Measurements from ENCODE around the gene CUL5. TPM values are rescaled to one million over a fixed set of nuclear protein-coding genes. Genes with fewer than 3 reads are reported as not detected.
"Not testable (repeated sequence)": the region's sequence is repeated elsewhere in the genome, so short reads cannot be mapped to it uniquely, and the experiment has no call there.

The CUL5 gene
- total RNA-seq, 1 donor from 2014 or later, result 34.3 TPM

DNA sequence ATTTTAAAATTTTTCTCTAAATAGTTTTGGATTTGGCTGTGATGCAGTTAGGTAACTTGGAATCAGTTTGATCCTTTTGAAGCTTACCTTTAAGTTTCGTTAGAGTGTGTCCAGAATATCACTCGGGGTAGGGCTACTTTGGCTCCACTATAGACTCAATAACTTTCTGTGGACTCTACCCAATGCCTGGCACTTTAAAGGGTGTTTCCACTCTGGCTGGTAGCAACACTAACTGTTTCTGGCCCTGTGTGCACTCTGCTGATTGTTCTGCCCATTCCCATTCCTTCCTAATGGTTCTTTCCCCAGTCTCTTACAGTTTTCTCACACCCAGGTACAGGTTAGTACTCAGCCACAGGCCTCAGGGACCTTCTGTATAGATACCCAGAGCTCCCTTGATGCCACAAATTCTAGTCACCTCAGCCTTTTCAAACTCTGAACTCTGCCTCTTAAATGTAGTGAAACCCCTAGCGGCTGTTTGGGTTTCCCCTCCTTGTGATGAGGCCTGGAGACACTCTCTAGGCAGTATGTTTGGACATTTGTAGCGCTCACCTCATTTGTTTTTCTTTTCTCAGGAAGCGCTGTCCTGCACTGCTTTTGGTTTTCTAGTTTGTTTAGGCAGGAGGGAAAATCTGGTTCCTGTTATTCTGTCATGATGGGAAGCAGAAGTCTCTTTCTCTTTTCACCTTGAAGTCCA, 16.8 kb downstream of the CUL5 start:
- DNase-seq (ENCODE audit: low spot score), result no peak

DNA sequence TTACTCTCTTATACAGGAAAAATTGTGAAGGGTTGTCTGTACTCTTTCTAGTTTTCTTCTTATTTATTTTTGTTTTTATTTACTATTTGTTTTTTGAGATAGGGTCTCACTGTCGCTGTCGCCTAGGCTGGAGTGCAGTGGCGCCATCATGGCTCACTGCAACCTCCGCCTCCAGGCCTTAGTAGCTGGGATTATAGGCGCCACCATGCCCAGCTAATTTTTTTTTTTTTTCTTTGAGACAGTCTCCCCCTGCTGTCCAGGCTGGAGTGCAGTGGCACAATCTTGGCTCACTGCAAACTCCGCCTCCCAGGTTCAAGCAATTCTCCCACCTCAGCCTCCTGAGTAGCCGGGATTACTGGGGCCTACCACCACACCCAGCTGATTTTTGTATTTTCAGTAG, 18.4 kb downstream of the CUL5 start:
- DNase-seq (ENCODE audit: low spot score), result no peak

DNA sequence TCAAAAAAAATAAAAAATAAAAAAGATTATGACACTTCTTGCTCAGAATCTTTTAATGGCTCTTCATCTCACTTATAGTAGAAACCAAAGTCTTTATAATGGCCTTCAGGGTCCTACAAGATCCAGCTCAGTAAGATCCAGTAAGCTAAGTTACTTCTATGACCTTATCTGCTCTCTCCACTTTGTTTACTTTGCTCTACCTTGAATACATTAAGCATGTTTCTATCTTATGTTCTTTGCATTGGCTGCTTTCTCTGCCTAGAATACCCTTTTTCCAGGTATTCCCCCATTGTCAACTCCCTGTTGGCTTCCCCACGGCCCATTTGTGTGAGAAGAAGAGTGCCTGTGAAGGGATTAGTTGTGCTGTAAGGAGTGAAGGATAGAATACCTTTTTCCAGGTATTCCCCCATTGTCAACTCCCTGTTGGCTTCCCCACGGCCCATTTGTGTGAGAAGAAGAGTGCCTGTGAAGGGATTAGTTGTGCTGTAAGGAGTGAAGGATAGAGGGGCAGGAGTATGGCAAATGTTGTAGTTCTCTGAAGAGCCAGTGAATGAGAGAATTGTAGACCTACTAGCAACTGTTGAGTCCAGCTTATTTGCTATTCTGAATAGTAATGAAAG, 20.2 kb downstream of the CUL5 start:
- not testable (repeated sequence) for DNase-seq (ENCODE audit: low spot score)

DNA sequence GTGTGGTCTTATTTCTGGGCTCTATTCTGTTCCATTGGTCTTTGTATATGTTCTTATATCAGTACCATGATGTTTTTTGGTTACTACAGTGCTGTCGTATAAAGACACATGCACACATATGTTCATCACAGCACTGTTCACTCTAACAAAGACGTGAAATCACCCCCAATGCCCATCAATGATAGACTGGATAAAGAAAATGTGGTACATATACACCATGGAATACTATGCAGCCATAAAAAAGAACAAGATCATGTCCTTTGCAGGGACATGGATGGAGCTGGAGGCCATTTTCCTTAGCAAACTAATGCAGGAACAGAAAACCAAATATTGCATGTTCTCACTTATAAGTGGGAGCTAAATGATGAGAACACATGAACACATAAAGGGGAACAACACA, 22.9 kb downstream of the CUL5 start:
- not testable (repeated sequence) for DNase-seq (ENCODE audit: low spot score)

DNA sequence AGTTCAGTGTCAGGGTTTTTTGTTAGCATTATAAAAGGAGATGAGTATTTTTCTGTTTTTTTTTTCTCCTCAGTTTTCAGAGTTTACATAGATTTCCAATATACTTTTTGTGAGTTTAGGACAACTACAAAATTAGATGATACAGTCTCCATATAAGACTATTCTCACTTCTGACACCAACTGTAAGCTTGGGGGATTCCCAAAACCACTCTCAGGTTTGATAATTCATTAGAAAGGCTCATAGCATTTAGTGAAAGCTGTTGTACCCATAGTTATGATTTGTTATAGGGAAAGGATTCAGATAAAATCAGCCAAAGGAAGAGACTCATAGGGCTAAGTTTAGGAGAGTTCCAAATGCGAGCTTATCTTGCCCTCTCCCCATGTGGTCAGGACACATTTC, 24.1 kb downstream of the CUL5 start:
- no peak for DNase-seq (ENCODE audit: low spot score)

DNA sequence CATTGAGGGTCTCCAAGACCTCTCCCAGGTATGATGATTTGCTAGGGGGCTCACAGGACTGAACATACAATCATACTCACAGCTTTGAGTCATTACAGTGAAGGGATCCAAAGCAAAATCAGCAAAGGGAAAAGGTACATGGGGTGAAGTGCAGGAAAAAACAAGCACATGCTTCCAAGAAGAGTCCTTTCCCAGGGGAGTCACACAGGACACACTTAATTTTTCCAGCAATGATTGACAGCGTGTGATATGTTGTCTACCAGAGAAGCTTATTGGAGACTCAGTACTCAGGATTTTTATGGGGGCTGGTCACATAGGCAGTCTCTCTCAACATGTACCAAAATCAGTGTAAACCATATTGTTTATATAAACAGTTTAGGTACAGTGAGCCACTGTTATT, 25.3 kb downstream of the CUL5 start:
- no peak for DNase-seq (ENCODE audit: low spot score)

DNA sequence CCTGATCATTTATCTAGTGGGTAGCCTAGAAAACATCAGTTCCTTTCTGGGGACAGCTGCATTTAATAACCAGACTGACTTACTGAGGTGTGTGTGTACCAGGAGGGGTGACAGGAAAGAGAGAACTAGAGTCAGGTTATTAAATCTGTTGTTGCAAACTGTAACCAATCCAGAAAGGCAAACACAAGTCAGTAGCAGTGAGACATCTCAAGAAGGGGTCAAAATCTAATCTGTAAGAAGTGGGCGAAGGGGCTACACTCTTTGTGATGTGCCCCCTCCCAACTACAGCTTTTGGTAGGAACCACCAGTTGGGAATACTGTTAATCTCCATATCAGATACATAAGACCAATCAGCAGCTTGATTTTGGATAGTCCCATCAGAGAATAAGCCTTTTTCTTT, 26.3 kb downstream of the CUL5 start:
- DNase-seq (ENCODE audit: low spot score), result no peak

DNA sequence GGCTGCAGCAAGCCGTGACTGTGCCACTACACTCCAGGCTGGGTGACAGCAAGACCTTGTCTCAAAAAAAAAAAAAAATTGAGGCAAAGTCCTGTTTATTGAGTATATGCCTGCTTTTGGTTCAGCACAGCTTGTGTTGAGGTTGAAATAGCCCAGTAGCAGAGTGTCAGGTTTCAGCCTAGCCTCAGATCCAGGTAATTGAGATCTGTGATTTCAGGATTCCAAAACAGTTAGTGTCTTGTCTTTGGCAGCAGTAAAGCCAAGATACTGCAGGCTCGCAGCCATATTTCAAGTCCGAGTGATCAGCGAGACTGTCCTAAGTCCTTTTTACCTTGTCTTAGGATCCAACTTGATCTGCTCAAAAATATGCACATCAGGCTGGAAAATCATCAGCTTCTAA, 27.0 kb downstream of the CUL5 start:
- no peak for DNase-seq (ENCODE audit: low spot score)

DNA sequence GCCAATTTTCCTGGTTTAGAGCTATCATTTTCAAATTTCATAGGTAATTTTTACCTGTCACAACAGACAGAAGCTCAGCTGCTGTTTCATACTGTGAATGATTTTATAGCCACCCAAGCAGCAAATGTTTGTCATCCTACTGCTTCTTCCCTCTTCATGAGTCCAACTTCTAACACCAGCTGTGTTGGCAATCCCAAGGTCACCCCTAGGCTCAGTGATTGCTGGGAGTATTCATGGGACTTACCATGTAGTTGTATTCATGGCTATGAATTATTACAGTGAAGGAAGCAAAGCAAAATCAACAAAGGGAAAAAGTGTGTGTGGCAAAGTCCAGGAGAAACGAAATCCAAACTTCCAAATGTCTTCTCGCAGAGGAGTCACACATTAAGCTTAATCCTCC, 28.5 kb downstream of the CUL5 start:
- DNase-seq (ENCODE audit: low spot score), result no peak

DNA sequence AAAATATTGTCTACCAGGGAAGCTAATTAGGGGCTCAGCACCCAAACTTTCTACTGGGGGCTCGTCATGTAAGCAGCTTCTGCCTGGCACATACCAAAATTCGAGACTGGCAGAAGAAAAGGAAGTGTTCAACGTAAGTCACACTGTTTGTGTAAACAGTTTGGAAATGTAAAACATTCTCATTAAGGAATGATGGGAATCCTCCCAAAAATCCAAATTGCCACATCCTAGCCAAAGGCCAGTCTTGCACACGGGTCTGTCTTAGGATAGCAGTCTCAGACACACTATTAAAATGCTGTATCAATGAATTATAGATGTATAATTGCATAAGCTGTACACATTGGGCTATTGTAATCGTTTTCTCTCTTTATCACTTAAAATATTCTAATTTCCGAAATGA, 28.9 kb downstream of the CUL5 start:
- DNase-seq (ENCODE audit: low spot score), result no peak

DNA sequence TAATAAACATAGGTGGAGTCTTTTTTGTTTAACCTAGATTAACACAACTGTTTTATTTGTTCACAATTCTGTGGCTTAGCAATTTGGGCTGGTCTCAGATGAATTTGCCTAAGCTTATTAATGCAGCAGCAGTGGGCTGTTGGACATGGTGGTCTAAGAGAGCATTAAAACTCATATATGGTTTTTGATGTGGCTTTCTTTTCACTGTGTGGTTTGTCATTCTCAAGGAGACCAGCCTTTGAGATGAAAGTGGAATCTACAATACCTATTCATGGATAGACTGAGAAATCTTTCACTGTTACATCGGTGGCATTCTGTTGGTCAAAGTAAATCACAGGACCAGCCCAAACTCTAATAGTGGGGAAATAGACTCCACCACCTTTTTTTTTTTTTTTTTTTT, 39.6 kb downstream of the CUL5 start:
- no peak for DNase-seq (ENCODE audit: low spot score)

DNA sequence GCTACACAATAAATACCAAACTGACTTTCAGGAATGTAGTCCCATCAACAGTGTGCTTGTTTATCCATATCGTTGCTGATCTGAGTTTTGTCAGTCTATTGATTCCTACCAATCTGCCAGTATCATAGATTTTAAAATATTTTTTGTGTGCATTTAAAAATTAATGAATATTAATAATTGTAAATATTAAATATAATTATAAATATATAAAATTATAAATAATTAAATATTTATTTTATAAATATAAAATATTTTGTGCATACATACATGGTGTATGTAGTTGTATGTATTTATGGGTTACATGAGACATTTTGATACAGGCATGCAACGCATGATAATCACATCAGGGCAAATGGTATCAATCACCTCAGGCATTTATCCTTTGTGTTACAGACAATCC, 53.6 kb downstream of the CUL5 start:
- no peak for DNase-seq (ENCODE audit: low spot score)

DNA sequence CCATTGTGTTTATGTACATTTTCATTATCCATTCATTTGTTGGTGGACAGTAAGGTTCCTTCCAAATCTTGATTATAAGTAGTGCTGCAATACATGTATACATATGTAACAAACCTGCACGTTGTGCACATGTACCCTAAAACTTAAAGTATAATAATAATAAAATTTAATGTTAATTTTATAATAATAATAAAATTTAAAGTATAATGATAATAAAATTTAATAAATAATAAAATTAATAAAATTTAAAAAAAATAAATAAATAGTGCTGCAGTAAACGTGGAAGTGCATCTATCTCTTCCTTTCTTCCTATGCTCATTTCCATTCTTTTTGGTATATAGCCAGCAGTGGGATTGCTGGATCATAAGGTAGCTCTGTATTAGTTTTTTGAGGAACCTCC, 54.7 kb downstream of the CUL5 start:
- DNase-seq (ENCODE audit: low spot score), result no peak

DNA sequence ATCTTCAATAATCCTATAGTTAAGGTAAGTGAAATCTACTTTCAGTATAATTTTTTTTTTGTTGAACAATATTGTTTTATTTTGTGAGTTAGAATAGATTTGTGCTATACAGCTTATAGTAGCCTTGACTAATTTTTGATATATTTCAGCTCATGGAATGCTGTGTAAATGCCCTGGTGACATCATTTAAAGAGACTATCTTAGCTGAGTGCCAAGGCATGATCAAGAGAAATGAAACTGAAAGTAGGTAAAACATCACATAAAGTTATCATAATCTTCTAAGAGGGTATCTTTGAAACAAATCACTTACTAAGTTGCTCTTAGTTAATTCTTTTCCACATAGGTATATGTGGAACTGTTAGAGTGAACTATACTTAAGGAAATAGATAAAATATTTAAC, 61.2 kb downstream of the CUL5 start:
- no peak for DNase-seq (ENCODE audit: low spot score)

DNA sequence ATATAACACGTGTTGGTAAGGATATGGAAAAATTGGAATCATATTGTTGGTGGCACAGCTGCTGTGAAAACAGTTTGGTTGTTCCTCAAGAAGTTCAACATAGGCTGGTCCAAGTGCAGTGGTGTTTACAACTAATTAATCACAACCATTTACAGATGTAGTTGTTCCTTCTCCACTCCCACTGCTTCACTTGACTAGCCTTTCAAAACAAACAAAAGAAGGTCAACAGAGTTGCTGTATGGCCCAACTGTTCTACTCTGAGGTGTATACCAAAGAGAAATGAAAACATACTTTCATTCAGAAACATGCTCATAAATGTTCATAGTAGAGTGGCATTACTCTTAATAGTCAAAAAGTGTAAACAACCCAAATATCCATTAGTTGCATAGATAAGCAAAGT, 76.1 kb downstream of the CUL5 start:
- DNase-seq (ENCODE audit: low spot score), result no peak

DNA sequence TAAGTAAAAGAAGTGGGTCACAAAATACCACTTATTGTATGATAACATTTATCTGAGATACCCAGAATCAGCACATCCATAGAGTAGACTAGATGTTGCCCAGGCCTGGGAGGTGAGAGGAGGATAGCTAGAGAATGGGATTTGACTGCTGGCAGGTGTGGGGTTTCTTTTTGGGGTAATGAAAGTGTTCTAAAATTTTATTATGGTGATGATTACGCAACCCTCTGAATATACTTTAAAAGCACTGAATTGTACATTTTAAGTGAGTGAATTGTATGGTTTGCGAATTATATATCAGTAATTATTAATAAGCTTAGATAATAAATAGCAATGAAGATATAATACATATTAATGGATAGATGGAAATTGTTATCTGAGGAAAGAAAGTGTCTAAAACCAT, 77.0 kb downstream of the CUL5 start:
- DNase-seq (ENCODE audit: low spot score), result no peak

DNA sequence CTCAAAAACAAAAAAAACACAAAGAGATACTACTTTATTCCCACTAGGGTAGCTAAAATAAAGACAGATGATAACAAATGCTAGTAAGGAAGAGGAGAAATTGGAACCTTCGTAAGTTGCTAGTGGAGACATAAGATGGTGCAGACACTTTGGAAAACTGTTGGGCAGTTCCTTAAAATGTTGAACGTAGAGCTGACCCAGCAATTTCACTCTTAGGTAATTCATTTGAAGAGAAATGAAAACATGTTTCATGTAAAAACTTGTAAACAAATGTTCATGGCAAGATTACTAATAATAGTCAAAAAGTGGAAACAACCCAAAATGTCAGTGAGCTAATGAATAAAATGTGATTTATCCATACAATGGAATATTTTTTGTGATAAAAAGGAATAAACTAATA, 83.4 kb downstream of the CUL5 start:
- DNase-seq (ENCODE audit: low spot score), result no peak

DNA sequence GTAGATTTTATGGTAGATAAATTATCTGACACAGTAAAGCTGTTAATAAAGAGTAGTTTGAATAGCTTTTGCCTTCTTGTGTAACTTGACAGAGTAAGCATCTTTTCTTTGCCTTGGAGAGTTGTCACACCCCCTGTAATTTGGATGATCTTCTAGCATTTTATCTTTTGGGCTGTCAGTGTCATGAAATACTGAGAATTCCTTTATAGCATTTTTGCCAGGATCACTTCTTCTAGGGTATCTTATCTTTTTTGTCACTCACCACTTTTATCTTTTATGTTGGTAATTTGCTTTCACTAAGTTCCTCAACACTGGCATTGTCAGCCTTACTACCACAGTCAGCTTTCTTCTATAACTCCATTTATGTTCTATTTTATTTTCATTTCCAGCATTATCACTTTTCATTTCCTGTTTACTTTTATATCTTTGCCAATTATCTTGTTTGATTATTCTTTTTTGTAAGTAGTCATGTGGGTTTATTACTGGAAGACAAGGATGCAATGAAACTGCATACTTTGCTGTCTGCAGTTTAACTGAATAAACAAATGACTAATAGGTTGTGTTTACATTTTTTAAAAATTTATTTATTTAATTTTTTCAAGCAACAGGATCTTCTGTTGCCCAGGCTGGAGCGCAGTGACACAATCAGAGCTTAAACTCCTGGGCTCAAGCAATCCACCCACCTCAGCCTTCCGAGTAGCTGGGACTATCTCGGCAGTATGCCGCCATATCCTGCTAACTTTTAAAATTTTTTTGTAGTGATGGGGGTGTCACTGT, 84.6 kb downstream of the CUL5 start:
- no peak for DNase-seq (ENCODE audit: low spot score)

DNA sequence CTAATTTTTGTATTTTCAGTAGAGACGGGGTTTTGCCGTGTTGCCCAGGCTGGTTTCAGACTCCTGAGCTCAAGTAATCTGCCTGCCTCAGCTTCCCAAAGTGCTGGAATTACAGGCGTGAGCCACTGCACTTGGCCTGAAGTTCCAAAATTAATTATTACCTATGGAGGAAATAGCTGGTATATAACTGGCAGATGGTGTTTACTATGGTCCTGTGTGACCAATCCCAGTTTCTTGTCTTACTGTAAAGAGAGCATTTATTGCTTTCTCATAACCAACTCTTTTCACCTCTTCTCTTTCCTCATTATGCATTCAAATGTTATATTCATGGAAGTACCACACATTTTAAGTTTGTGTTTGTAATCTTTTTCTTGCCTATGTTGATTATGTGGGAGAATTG, 88.5 kb downstream of the CUL5 start:
- DNase-seq (ENCODE audit: low spot score), result no peak

DNA sequence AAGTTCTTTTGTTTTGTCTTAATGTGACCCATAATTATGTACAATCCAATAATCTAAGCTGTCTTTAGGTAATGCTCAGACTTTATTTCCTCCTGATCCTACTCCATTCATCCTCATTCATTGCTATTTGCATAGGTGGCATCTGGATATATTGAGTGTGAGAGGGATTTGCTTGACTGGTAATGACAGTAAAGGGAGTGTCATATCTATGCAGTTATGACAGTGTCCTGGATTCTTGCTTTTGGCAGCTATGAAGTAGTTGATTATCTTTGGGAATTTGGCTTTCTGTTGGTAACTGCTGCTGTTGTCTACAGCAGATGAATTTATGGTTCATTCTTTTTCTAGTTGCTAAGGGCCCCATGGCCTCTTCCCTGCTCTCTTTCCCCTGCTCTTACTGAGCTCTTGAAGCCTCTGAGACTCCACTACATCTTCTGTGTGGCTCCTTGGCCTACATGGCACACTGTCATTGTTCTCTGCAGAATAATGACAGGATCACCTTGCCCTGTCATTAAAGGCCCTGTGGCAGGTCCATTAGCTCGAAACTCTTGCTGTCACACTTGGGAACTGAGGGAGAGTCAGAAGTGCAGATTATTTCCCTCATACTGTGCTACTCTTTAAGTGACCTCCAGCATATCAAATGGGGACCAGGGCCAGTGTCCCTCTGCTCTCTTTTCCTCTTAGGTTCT, 92.5 kb downstream of the CUL5 start:
- no peak for DNase-seq (ENCODE audit: low spot score)

DNA sequence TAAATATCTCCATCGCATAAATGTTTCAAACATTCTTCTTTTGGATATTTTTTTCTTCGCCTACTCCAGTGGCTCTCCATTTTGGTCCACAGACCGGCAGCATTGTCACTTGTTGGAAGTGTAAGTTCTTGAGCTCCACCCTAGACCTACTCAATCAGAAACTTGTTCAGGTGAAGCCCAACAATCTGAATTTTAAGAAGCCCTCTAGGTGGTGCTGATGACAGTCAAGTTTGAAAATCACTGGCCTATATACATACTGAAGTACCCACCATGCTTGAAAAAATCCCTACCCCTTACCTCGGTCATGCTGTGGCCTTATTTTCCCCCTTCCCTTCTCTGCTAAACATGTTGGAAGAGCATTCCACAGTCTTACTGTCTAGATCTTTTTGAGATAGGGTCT, 102.4 kb downstream of the CUL5 start:
- no peak for DNase-seq (ENCODE audit: low spot score)

DNA sequence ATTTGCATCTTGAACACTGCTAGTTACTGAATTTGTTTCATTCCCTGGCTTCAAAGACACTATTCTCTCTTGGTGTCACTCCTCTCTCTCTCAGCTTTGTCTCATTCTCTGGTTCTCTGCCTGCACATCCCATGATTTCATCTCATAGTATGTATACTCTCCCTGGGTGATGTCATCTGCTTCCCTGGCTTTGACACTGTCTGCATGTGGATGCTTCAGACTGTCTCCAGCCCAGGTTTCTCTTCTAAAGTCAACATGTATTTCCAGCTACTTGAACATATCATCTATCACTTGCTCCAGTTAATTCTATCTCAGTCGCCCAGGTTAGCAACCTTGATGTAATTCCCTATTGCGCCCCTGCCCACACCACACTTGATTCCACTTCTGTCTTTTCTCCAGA, 103.4 kb downstream of the CUL5 start:
- no peak for DNase-seq (ENCODE audit: low spot score)

All from ureter (tissue), 1 donor.